H9 (cell line): ENCODE data around the gene AQP2. TPM values are rescaled to one million over a fixed set of nuclear protein-coding genes. Genes with fewer than 3 reads are reported as not detected.

Experiments used
- DNase-seq: peaks from one replicate; pipeline ENCODE4 v3.0.0-alpha.2; 2017
- H2AFZ ChIP-seq: one replicate; pipeline ENCODE4 v1.6.1; 2013; ENCODE audit warnings: mild to moderate bottlenecking, low read length, control low read depth, moderate library complexity
- H2AK5ac ChIP-seq: 2 replicates; pipeline ENCODE4 v1.6.1; 2013; ENCODE audit warnings: low read length, control low read depth, mixed read lengths; ENCODE audit not compliant: insufficient read length
- H2BK120ac ChIP-seq: one replicate; pipeline ENCODE4 v1.6.1; 2013; ENCODE audit warnings: low read depth, mild to moderate bottlenecking, low read length, control low read depth, inconsistent platforms; ENCODE audit not compliant: poor library complexity, severe bottlenecking
- H2BK12ac ChIP-seq: 2 replicates; pipeline ENCODE4 v1.6.1; 2013; ENCODE audit warnings: low read length, control low read depth, mixed read lengths, low read depth; ENCODE audit not compliant: insufficient read length
- H2BK15ac ChIP-seq: 2 replicates; pipeline ENCODE4 v1.6.1; 2013; ENCODE audit warnings: low read depth, low read length, control low read depth
- H2BK20ac ChIP-seq: one replicate; pipeline ENCODE4 v1.6.1; 2013; ENCODE audit warnings: low read depth, mild to moderate bottlenecking, low read length, control low read depth, inconsistent platforms; ENCODE audit not compliant: poor library complexity, severe bottlenecking
- H2BK5ac ChIP-seq: 2 replicates; pipeline ENCODE4 v1.6.1; 2013; ENCODE audit warnings: low read length, control low read depth, mixed read lengths; ENCODE audit not compliant: insufficient read length
- H3K14ac ChIP-seq: 2 replicates; pipeline ENCODE4 v1.6.1; 2013; ENCODE audit warnings: low read length, control low read depth; ENCODE audit not compliant: insufficient read depth
- H3K18ac ChIP-seq: 2 replicates; pipeline ENCODE4 v1.6.1; 2013; ENCODE audit warnings: low read depth, mild to moderate bottlenecking, mixed read lengths, low read length, control low read depth; ENCODE audit not compliant: insufficient read length
- H3K23ac ChIP-seq: 2 replicates; pipeline ENCODE4 v1.6.1; 2013; ENCODE audit warnings: low read length, control low read depth, mixed read lengths, low read depth; ENCODE audit not compliant: insufficient read length
- H3K23me2 ChIP-seq: 2 replicates; pipeline ENCODE4 v1.6.1; 2013; ENCODE audit warnings: low read depth, mild to moderate bottlenecking, mixed read lengths, low read length, control low read depth; ENCODE audit not compliant: insufficient read length, poor library complexity, severe bottlenecking
- H3K27ac ChIP-seq: 2 replicates; pipeline ENCODE4 v1.5.1; 2013; ENCODE audit warnings: low read length, control low read depth, mixed read lengths, low read depth; ENCODE audit not compliant: insufficient read length
- H3K27me3 ChIP-seq: 2 replicates; pipeline ENCODE4 v1.6.1; 2013; ENCODE audit warnings: low read length, control low read depth, inconsistent platforms; ENCODE audit not compliant: insufficient read depth
- H3K4ac ChIP-seq: 2 replicates; pipeline ENCODE4 v1.6.1; 2013; ENCODE audit warnings: low read depth, mild to moderate bottlenecking, control low read depth, inconsistent platforms, low read length, moderate library complexity
- H3K4me1 ChIP-seq: 2 replicates; pipeline ENCODE4 v1.6.1; 2013; ENCODE audit warnings: low read length, control low read depth, inconsistent platforms; ENCODE audit not compliant: insufficient read depth
- H3K4me2 ChIP-seq: 2 replicates; pipeline ENCODE4 v1.6.1; 2013; ENCODE audit warnings: low read length, control low read depth, mixed read lengths; ENCODE audit not compliant: insufficient read length, insufficient read depth
- H3K56ac ChIP-seq: 2 replicates; pipeline ENCODE4 v1.6.1; 2013; ENCODE audit warnings: low read depth, mild to moderate bottlenecking, mixed read lengths, low read length, control low read depth; ENCODE audit not compliant: insufficient read length
- H3K79me1 ChIP-seq: 2 replicates; pipeline ENCODE4 v1.6.1; 2013; ENCODE audit warnings: low read depth, mild to moderate bottlenecking, moderate library complexity, low read length, control low read depth, inconsistent platforms; ENCODE audit not compliant: insufficient read depth, poor library complexity, severe bottlenecking
- H3K79me2 ChIP-seq: 2 replicates; pipeline ENCODE4 v1.6.1; 2013; ENCODE audit warnings: low read length, control low read depth, inconsistent platforms; ENCODE audit not compliant: insufficient read depth
- H3K9ac ChIP-seq: 2 replicates; pipeline ENCODE4 v1.6.1; 2013; ENCODE audit warnings: low read length, control low read depth, mixed read lengths; ENCODE audit not compliant: insufficient read length; ENCODE audit errors: extremely low read depth
- H3K9me3 ChIP-seq: one replicate; pipeline ENCODE4 v1.6.1; 2013; ENCODE audit warnings: low read depth, low read length, inconsistent platforms; ENCODE audit not compliant: control insufficient read depth
- H3T11ph ChIP-seq: one replicate; pipeline ENCODE4 v1.6.1; 2013; ENCODE audit warnings: mild to moderate bottlenecking, low read length, control low read depth, inconsistent platforms
- H4K20me1 ChIP-seq: one replicate; pipeline ENCODE4 v1.6.1; 2013; ENCODE audit not compliant: control insufficient read depth, insufficient read length, insufficient read depth
- H4K5ac ChIP-seq: 2 replicates; pipeline ENCODE4 v1.6.1; 2013; ENCODE audit warnings: low read depth, mild to moderate bottlenecking, mixed read lengths, low read length, control low read depth; ENCODE audit not compliant: insufficient read length
- H4K8ac ChIP-seq: replicated peaks from 2 replicates; pipeline ENCODE4 v1.6.1; 2013; ENCODE audit warnings: low read length, control low read depth, mixed read lengths, low read depth; ENCODE audit not compliant: insufficient read length
- H4K91ac ChIP-seq: 2 replicates; pipeline ENCODE4 v1.6.1; 2013; ENCODE audit warnings: low read depth, mild to moderate bottlenecking, moderate library complexity, mixed read lengths, low read length, control low read depth; ENCODE audit not compliant: insufficient read length
- H3K27ac Mint-ChIP-seq, 3 experiments: 2 replicates in 2 of 3; 3 replicates in 1 of 3; pipeline ENCODE4 v1.8.0; 2020 to 2021; ENCODE audit warnings: mixed read lengths in 3 of 3, mild to moderate bottlenecking in 1 of 3, moderate library complexity in 1 of 3
- H3K27me3 Mint-ChIP-seq: 2 replicates; pipeline ENCODE4 v1.8.0; 2021; ENCODE audit warnings: low read depth, mild to moderate bottlenecking, moderate library complexity, mixed read lengths
- H3K36me3 Mint-ChIP-seq, 3 experiments: 2 replicates in 2 of 3; 3 replicates in 1 of 3; pipeline ENCODE4 v1.8.0; 2020 to 2021; ENCODE audit warnings: low read depth in 3 of 3, mixed read lengths in 3 of 3; ENCODE audit not compliant: insufficient read depth in 1 of 3
- H3K4me1 Mint-ChIP-seq, 2 experiments: 2 replicates each; pipeline ENCODE4 v1.8.0; 2020; ENCODE audit warnings: mixed read lengths in 2 of 2
- H3K4me3 Mint-ChIP-seq, 2 experiments: 2 replicates in 1 of 2; 3 replicates in 1 of 2; pipeline ENCODE4 v1.8.0; 2020 to 2021; ENCODE audit warnings: mild to moderate bottlenecking in 2 of 2, mixed read lengths in 2 of 2, moderate library complexity in 1 of 2
- H3K9me3 Mint-ChIP-seq, 2 experiments: 2 replicates in 1 of 2; 3 replicates in 1 of 2; pipeline ENCODE4 v1.8.0; 2020; ENCODE audit warnings: mild to moderate bottlenecking in 2 of 2, mixed read lengths in 2 of 2, moderate library complexity in 1 of 2
- CTCF ChIP-seq: fragments of 200-600 bp; sonication (generic); conservative IDR thresholded peaks from 3 replicates; pipeline ENCODE4 v1.8.0; 2021; ENCODE audit warnings: antibody characterized with exemption, mild to moderate bottlenecking
- WGBS: extraction: QIAGEN DNeasy Blood & Tissue Kit; methylation state at CpG from one replicate; pipeline ENCODE4 v1.1.7; 2013; ENCODE audit warnings: missing lambda C conversion rate, low lambda C conversion rate, mixed read lengths; ENCODE audit not compliant: insufficient read length; ENCODE audit errors: extremely low coverage; 5-methylcytosine and 5-hydroxymethylcytosine counted together
- total RNA-seq: library from RNA; stranded (reverse); gene quantifications from 2 replicates; pipeline ENCODE4 v1.2.1, GENCODE V29; 2021

AQP2 gene
- total RNA-seq, 1 experiment from 2014 or later = not detected

GRCh38 chr12:49969027-49969426, 18.5 kb downstream of the AQP2 start:
- Histone ChIP-seq H2AFZ (no peak overlapping the region), H3K9me3 (no peaks in the 10 kb centered on the region), H3K79me1 (no peaks in the 10 kb centered on the region), H3K4me2 (no peak overlapping the region), H4K5ac (no peak overlapping the region), H3K4me1 (no peaks in the 10 kb centered on the region), H3K4ac (no peak overlapping the region), H2BK20ac (no peak overlapping the region), H4K8ac (no peak overlapping the region), H3K23me2 (no peaks in the 10 kb centered on the region), H3T11ph (no peak overlapping the region), H3K56ac (no peak overlapping the region), H3K14ac (no peak overlapping the region), H4K20me1 (no peaks in the 10 kb centered on the region), H2BK5ac (no peak overlapping the region), H2BK120ac (no peak overlapping the region), H4K91ac (no peak overlapping the region), H2BK12ac (no peak overlapping the region), H3K9ac (no peak overlapping the region), H3K27me3 (peaks cover 2% of the 10 kb centered on the region; the same call in 1 of the 2 replicates), H3K79me2 (no peaks in the 10 kb centered on the region), H3K18ac (no peak overlapping the region), H3K23ac (no peak overlapping the region), H3K27ac (no peak overlapping the region), H2BK15ac (no peak overlapping the region), H2AK5ac (no peak overlapping the region)
- H3K27me3 Mint-ChIP-seq = peaks cover 32% of the 10 kb centered on the region
- no CpG with 5 or more reads among the region's 5 CpGs for WGBS
- H3K4me1 Mint-ChIP-seq = peaks cover 11 to 12% of the 10 kb centered on the region in 2 experiments
- TF ChIP-seq CTCF = no peak
- 0 out of 7 replicates have a peak overlapping the region, but pooled peaks of 1 of the 3 experiments have one; percentile 10 for H3K27ac Mint-ChIP-seq
- no peak for DNase-seq
- no peak overlapping the region for H3K4me3 Mint-ChIP-seq
- H3K36me3 Mint-ChIP-seq = no peaks in the 10 kb centered on the region
- no peaks in the 10 kb centered on the region for H3K9me3 Mint-ChIP-seq
